ENCODE results near the gene CPXM2.

The CPXM2 gene

GRCh38 chr10:123884907-123885381 lies 6.7 kb downstream of the CPXM2 start:
- TF ChIP-seq CTCF (IDR thresholded peaks at IDR 0.05; ENCODE audit: insufficient read depth, low read length, poor library complexity, severe bottlenecking) = no peak
- no peak for TF ChIP-seq EZH2phosphoT487 (conservative IDR thresholded peaks at IDR 0.05; ENCODE audit: low read length)
- no peaks in the 10 kb centered on the region for H3K27me3 ChIP-seq (ENCODE audit: low read length)
- H3K4me3 ChIP-seq (ENCODE audit: insufficient read depth, low read length, poor library complexity, severe bottlenecking) = no peak overlapping the region
- H3K4me2 ChIP-seq (ENCODE audit: low read depth, low read length, poor library complexity, severe bottlenecking) = no peak overlapping the region
- H2AFZ ChIP-seq (ENCODE audit: low read depth, low read length, severe bottlenecking) = no peak overlapping the region
- H3K36me3 ChIP-seq (ENCODE audit: low read length) = no peaks in the 10 kb centered on the region
- no peaks in the 10 kb centered on the region for H4K20me1 ChIP-seq (ENCODE audit: low read depth, low read length)
- H3K9ac ChIP-seq (ENCODE audit: low read length) = no peak overlapping the region
- H3K27ac ChIP-seq (ENCODE audit: low read depth, low read length) = no peak overlapping the region
- no peaks in the 10 kb centered on the region for H3K9me2 ChIP-seq (replicated peaks; ENCODE audit: insufficient read depth, low read length)
- no peaks in the 10 kb centered on the region for H3F3A ChIP-seq (ENCODE audit: insufficient read depth)
- H3K9me3 ChIP-seq (ENCODE audit: insufficient read depth, low read length) = no peaks in the 10 kb centered on the region
- H3K79me2 ChIP-seq (ENCODE audit: insufficient read depth, low read length) = no peaks in the 10 kb centered on the region

- no peaks in the 10 kb centered on the region for H3F3A ChIP-seq (ENCODE audit: insufficient read depth)
- no peaks in the 10 kb centered on the region for H4K20me1 ChIP-seq (ENCODE audit: low read depth, low read length)
- H3K4me2 ChIP-seq (ENCODE audit: low read depth, low read length, poor library complexity, severe bottlenecking) = no peak overlapping the region
- TF ChIP-seq EZH2phosphoT487 (conservative IDR thresholded peaks at IDR 0.05; ENCODE audit: low read length) (no peak), CTCF (IDR thresholded peaks at IDR 0.05; ENCODE audit: insufficient read depth, low read length, poor library complexity, severe bottlenecking) (no peak)
- no peaks in the 10 kb centered on the region for H3K79me2 ChIP-seq (ENCODE audit: insufficient read depth, low read length)
- no peaks in the 10 kb centered on the region for H3K36me3 ChIP-seq (ENCODE audit: low read length)
- H3K9me2 ChIP-seq (replicated peaks; ENCODE audit: insufficient read depth, low read length) = no peaks in the 10 kb centered on the region
- no peaks in the 10 kb centered on the region for H3K9me3 ChIP-seq (ENCODE audit: insufficient read depth, low read length)
- H3K9ac ChIP-seq (ENCODE audit: low read length) = no peak overlapping the region
- H3K27me3 ChIP-seq (ENCODE audit: low read length) = no peaks in the 10 kb centered on the region
- H2AFZ ChIP-seq (ENCODE audit: low read depth, low read length, severe bottlenecking) = no peak overlapping the region
- no peak overlapping the region for H3K4me3 ChIP-seq (ENCODE audit: insufficient read depth, low read length, poor library complexity, severe bottlenecking)
- H3K27ac ChIP-seq (ENCODE audit: low read depth, low read length) = no peak overlapping the region
These were observed 7.2 kb downstream of the CPXM2 start for GRCh38 chr10:123884351-123884906.

DNA sequence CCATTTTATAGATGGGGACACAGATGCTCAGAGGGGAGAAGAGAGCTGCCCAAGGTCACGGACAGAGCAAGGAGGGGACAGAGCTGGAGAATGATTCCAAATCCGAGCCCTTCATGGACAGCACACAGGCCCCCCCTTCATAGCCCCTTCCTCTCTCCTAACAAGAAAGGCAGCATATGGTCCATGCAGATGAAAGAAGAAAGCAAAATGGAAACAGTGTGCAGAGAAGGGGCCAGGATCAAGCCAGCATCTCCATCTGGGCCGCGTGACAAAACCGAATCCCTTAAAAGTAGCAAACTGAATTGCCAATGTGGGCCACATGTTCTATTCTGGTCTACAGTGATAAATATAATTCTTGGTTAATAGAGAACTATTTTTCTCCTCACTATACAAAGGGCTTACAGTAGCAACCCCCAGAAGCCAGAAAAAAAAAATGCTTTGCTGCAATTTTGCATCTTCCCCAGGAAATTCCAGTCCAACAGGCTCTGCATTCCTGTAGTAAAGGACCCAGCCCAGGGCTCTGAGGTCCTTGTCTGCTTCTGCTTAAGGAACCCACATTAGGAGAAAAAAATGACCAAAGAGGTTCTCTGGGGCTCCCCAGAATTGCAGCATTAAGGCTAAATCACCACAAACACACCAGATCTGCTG lies 7.8 kb downstream of the CPXM2 start:
- Histone ChIP-seq H3K9me2 (replicated peaks; ENCODE audit: insufficient read depth, low read length) (no peaks in the 10 kb centered on the region), H3K9me3 (ENCODE audit: insufficient read depth, low read length) (no peaks in the 10 kb centered on the region), H3K9ac (ENCODE audit: low read length) (no peak overlapping the region), H3F3A (ENCODE audit: insufficient read depth) (no peaks in the 10 kb centered on the region), H3K4me3 (ENCODE audit: insufficient read depth, low read length, poor library complexity, severe bottlenecking) (no peak overlapping the region), H3K27ac (ENCODE audit: low read depth, low read length) (no peak overlapping the region), H3K27me3 (ENCODE audit: low read length) (no peaks in the 10 kb centered on the region), H3K79me2 (ENCODE audit: insufficient read depth, low read length) (no peaks in the 10 kb centered on the region), H3K36me3 (ENCODE audit: low read length) (no peaks in the 10 kb centered on the region), H2AFZ (ENCODE audit: low read depth, low read length, severe bottlenecking) (no peak overlapping the region), H3K4me2 (ENCODE audit: low read depth, low read length, poor library complexity, severe bottlenecking) (no peak overlapping the region), H4K20me1 (ENCODE audit: low read depth, low read length) (no peaks in the 10 kb centered on the region)
- TF ChIP-seq CTCF (IDR thresholded peaks at IDR 0.05; ENCODE audit: insufficient read depth, low read length, poor library complexity, severe bottlenecking) (no peak), EZH2phosphoT487 (conservative IDR thresholded peaks at IDR 0.05; ENCODE audit: low read length) (no peak)

Measured in SU-DHL-6 (cell line).